K562 (cell line): ENCODE data around the gene PHLDB1. TPM values are rescaled to one million over a fixed set of nuclear protein-coding genes. Genes with fewer than 3 reads are reported as not detected.
"Not testable (repeated sequence)": the region's sequence is repeated elsewhere in the genome, so short reads cannot be mapped to it uniquely, and the experiment has no call there.

Experiments
- ATAC-seq: fragments of 200-7000 bp; cut with Tn5 transposase; 3 replicates; pipeline ENCODE4 v1.9.1; 2020; ENCODE audit warnings: moderate library complexity
- BruUV-seq: library from RNA; stranded (reverse); fragments of 400-500 nt; replicated peaks from 2 replicates; lab custom pipeline; 2021; lab: Mats Ljungman, UMichigan
- CTCF ChIA-PET: fragments of 300-600 bp; formaldehyde crosslinking; extraction: SDS; loops from one replicate; lab custom pipeline; 2021; ENCODE audit warnings: low intra/inter-chr PET ratio; lab: Yijun Ruan, JAX
- POLR2A ChIA-PET: fragments of 300-600, 350-650 bp; sonication (Branson Sonifier 250); formaldehyde crosslinking; extraction: SDS; loops from one replicate; lab custom pipeline; 2021; ENCODE audit warnings: antibody characterized with exemption, inconsistent platforms; lab: Yijun Ruan, JAX
- DNase-seq, 4 experiments: peaks; one replicate each; pipeline versions ENCODE4 v3.0.0 to v3.0.0-alpha.2; 2011 to 2018; ENCODE audit warnings: low spot score in 3 of 4, mixed read lengths in 3 of 4; ENCODE audit errors: extremely low read depth in 1 of 4
- FAIRE-seq: peaks from 2 replicates; lab custom pipeline; 2011; peaks lifted over from hg19 to GRCh38; lab: Jason Lieb, UNC
- H2AFZ ChIP-seq: 2 replicates; pipeline ENCODE4 v1.6.0; 2011; ENCODE audit warnings: low read depth, low read length, control low read depth, inconsistent platforms
- H3K27ac ChIP-seq: fragments of 200-600 bp; 3 replicates; pipeline ENCODE4 v1.8.0; 2011; ENCODE audit warnings: low read depth, mild to moderate bottlenecking, control low read depth, inconsistent platforms, low read length, moderate library complexity, mixed read lengths; ENCODE audit errors: extremely low read depth
- H3K27me3 ChIP-seq, 2 experiments: fragments of 300-600 bp in 1 of 2; 2 replicates in 1 of 2; 3 replicates in 1 of 2; pipeline versions ENCODE4 v1.6.0 to v1.8.0; 2011; ENCODE audit warnings: inconsistent platforms in 2 of 2, low read length in 2 of 2, mild to moderate bottlenecking in 1 of 2, mixed read lengths in 1 of 2, moderate library complexity in 1 of 2; ENCODE audit not compliant: control insufficient read depth in 2 of 2, insufficient read depth in 2 of 2
- H3K36me3 ChIP-seq: fragments of 300-600 bp; 3 replicates; pipeline ENCODE4 v1.8.0; 2011; ENCODE audit warnings: mild to moderate bottlenecking, low read length, inconsistent platforms; ENCODE audit not compliant: control insufficient read depth, insufficient read depth
- H3K4me1 ChIP-seq, 2 experiments: fragments of 200-600 bp in 1 of 2; replicated peaks in 1 of 2; 2 replicates in 1 of 2; 3 replicates in 1 of 2; pipeline versions ENCODE4 v1.5.1 to v1.8.0; 2011; ENCODE audit warnings: inconsistent platforms in 2 of 2, low read length in 2 of 2, mild to moderate bottlenecking in 1 of 2, mixed read lengths in 1 of 2, moderate library complexity in 1 of 2; ENCODE audit not compliant: control insufficient read depth in 2 of 2, insufficient read depth in 2 of 2
- H3K4me2 ChIP-seq: 2 replicates; pipeline ENCODE4 v1.6.1; 2011; ENCODE audit warnings: low read length, control low read depth, inconsistent platforms, mixed read lengths; ENCODE audit not compliant: insufficient read depth
- H3K4me3 ChIP-seq: fragments of 200-600 bp; sonication (generic), shearing (Covaris generic); 2 replicates; pipeline ENCODE4 v1.5.1; 2016; ENCODE audit warnings: control low read depth, inconsistent platforms
- H3K79me2 ChIP-seq: fragments of 200-600 bp; 3 replicates; pipeline ENCODE4 v1.8.0; 2011; ENCODE audit warnings: low read length, inconsistent platforms; ENCODE audit not compliant: control insufficient read depth, insufficient read depth
- H3K9ac ChIP-seq, 2 experiments: 2 replicates each; pipeline versions ENCODE4 v1.6.0 to v1.6.1; 2011; ENCODE audit warnings: low read depth in 2 of 2, low read length in 2 of 2, control low read depth in 1 of 2, inconsistent platforms in 1 of 2, mild to moderate bottlenecking in 1 of 2, mixed read lengths in 1 of 2; ENCODE audit not compliant: insufficient read depth in 1 of 2
- H3K9me1 ChIP-seq: one replicate; pipeline ENCODE4 v1.6.0; 2011; ENCODE audit warnings: inconsistent platforms, mild to moderate bottlenecking, low read length, moderate library complexity; ENCODE audit not compliant: control insufficient read depth, insufficient read depth
- H3K9me3 ChIP-seq: replicated peaks from 2 replicates; pipeline ENCODE4 v1.5.1; 2011; ENCODE audit warnings: low read depth, low read length, inconsistent platforms; ENCODE audit not compliant: control insufficient read depth, insufficient read depth
- H4K20me1 ChIP-seq: replicated peaks from 2 replicates; pipeline ENCODE4 v1.6.1; 2011; ENCODE audit warnings: low read length, inconsistent platforms, mixed read lengths; ENCODE audit not compliant: control insufficient read depth, insufficient read depth
- CC2D1A ChIP-seq: fragments of 450-650 bp; IDR thresholded peaks from 2 replicates; pipeline ENCODE4 v1.6.1; 2017; ENCODE audit warnings: mild to moderate bottlenecking
- MBD2 ChIP-seq: sonication (generic); IDR thresholded peaks from 2 replicates; pipeline ENCODE4 v1.6.1; 2016; ENCODE audit warnings: low read depth, borderline replicate concordance
- MEIS2 ChIP-seq: fragments of 450-650 bp; IDR thresholded peaks from 2 replicates; pipeline ENCODE4 v1.6.1; 2014; ENCODE audit warnings: mild to moderate bottlenecking; ENCODE audit not compliant: partially characterized antibody
- MTA3 ChIP-seq: fragments of 450-650 bp; formaldehyde crosslinking; IDR thresholded peaks from 2 replicates; pipeline ENCODE4 v1.6.1; 2017; ENCODE audit warnings: mild to moderate bottlenecking, borderline replicate concordance
- NFYB ChIP-seq: IDR thresholded peaks from 2 replicates; pipeline ENCODE4 v1.6.1; 2011; ENCODE audit warnings: mild to moderate bottlenecking, moderate library complexity; ENCODE audit not compliant: insufficient read length; ENCODE audit errors: extremely low read depth
- POLR2A ChIP-seq: fragments of 450-650 bp; conservative IDR thresholded peaks from 2 replicates; pipeline ENCODE4 v1.6.1; 2016
- POLR2B ChIP-seq: fragments of 450-650 bp; IDR thresholded peaks from 2 replicates; pipeline ENCODE4 v1.6.1; 2018; ENCODE audit warnings: low read depth; ENCODE audit not compliant: partially characterized antibody
- POLR2G ChIP-seq: fragments of 200-400 bp; formaldehyde crosslinking; IDR thresholded peaks from 2 replicates; pipeline ENCODE4 v1.6.1; 2017; ENCODE audit warnings: low read depth, mild to moderate bottlenecking, antibody characterized with exemption, low read length, moderate library complexity
- RBFOX2 ChIP-seq: fragments of 200-400 bp; formaldehyde crosslinking; IDR thresholded peaks from 2 replicates; pipeline ENCODE4 v1.6.1; 2017; ENCODE audit warnings: low read depth, mild to moderate bottlenecking, low read length, moderate library complexity
- SREBF1 ChIP-seq: fragments of 150-350 bp; IDR thresholded peaks from 2 replicates; pipeline ENCODE4 v1.6.1; 2014; ENCODE audit warnings: antibody characterized with exemption, low read depth, low read length, borderline replicate concordance
- SUPT5H ChIP-seq: fragments of 450-650 bp; IDR thresholded peaks from 2 replicates; pipeline ENCODE4 v1.6.1; 2016
- TBP ChIP-seq: optimal IDR thresholded peaks from 2 replicates; pipeline ENCODE3; 2011; ENCODE audit warnings: low read depth, low read length, improper control_type of control experiment
- WGBS: fragments of 100-300 bp; shearing (Covaris generic); methylation state at CpG from one replicate; pipeline ENCODE4 v1.1.6; 2016; ENCODE audit warnings: low coverage, mixed read lengths; ENCODE audit not compliant: insufficient coverage; ENCODE audit errors: missing lambda C conversion rate; 5-methylcytosine and 5-hydroxymethylcytosine counted together
- in situ Hi-C: fragments of 300-500 bp; cut with MboI; formaldehyde crosslinking; loops from 4 replicates; pipeline ENCODE4 v1.15.0; 2018; ENCODE audit warnings: inconsistent platforms, mixed read lengths
- intact Hi-C: fragments of 100-400 bp; cut with micrococcal nuclease; formaldehyde crosslinking; loops from 2 replicates; pipeline ENCODE4 v1.14.2; 2022
- polyA plus RNA-seq, 8 experiments: library from polyadenylated mRNA; depleted of rRNA in 4 of 8; stranded (reverse) in 5 of 8; unstranded in 3 of 8; fragments of >200 nt; fragmentation: Nextera tagmentation in 2 of 8; fragmentation: Illumina TruSeq in 1 of 8; extraction: Ambion mirVana in 2 of 8; extraction: Trizol in 1 of 8; gene quantifications; 2 replicates each; pipeline versions ENCODE4 v1.2.1 to v1.2.3, GENCODE V29; 2011 to 2014; ENCODE audit warnings: inconsistent platforms in 1 of 8, missing spikeins in 1 of 8
- total RNA-seq, 7 experiments: library from RNA; depleted of rRNA in 6 of 7; stranded (reverse); fragments of >200 nt in 6 of 7; fragmentation: Illumina TruSeq in 2 of 7; extraction: Trizol in 2 of 7; gene quantifications; 2 replicates each; pipeline versions ENCODE4 v1.2.1 to v1.2.3, GENCODE V29; 2011 to 2021; ENCODE audit warnings: low replicate concordance in 1 of 7

The PHLDB1 gene
- total and polyA plus RNA-seq, 9 of the 15 experiments (the other 6 are each of a cell fraction or from before 2014, with no cell fraction given) = 2.0 to 28.7 (median 16.2) TPM

GRCh38 chr11:118688339-118688738, 80.9 kb downstream of the PHLDB1 start:
- 58% methylated on average over 10 of the region's 10 CpGs for WGBS
- in situ Hi-C loops, CTCF ChIA-PET, H3K27me3 ChIP-seq, H3K79me2 ChIP-seq, H3K36me3 ChIP-seq, H3K4me3 ChIP-seq, FAIRE-seq, intact Hi-C loops, H4K20me1 ChIP-seq, ATAC-seq, H3K9me1 ChIP-seq, H3K9me3 ChIP-seq, H3K9ac ChIP-seq, BruUV-seq, H3K4me2 ChIP-seq, H3K27ac ChIP-seq: not testable (repeated sequence)
- Histone ChIP-seq H2AFZ (0 out of 2 replicates have a peak overlapping the region, but pooled peaks have one; percentile 24), H3K4me1 (peaks cover 0 to 34% of the 10 kb centered on the region in 2 experiments; a peak in 3 of 5 replicates)
- POLR2A ChIA-PET = interaction anchor here (0.6 to 1.3 kb wide), 2 partner anchors 10 to 16 kb away, joined by 3 to 5 read pairs; no protein-coding TSS in a partner anchor
- TF ChIP-seq MTA3 = peak; percentile 72
- TF ChIP-seq SUPT5H = peak; percentile 69
- TF ChIP-seq POLR2A = peak; percentile 88
- peak; percentile 50 for TF ChIP-seq TBP
- peak; percentile 71 for TF ChIP-seq POLR2B
- peak; percentile 71; the same call in 1 of the 2 replicates for TF ChIP-seq SREBF1
- TF ChIP-seq RBFOX2 = peak; percentile 48; the same call in 1 of the 2 replicates
- peak; percentile 75 for TF ChIP-seq NFYB
- TF ChIP-seq MEIS2 = peak; percentile 30
- 0 out of 2 replicates have a peak, but pooled peaks have one; percentile 15 for TF ChIP-seq CC2D1A
- TF ChIP-seq MBD2 = 0 out of 2 replicates have a peak, but pooled peaks have one; percentile 18
- peak; percentile 38; the same call in 1 of the 2 replicates for TF ChIP-seq POLR2G
- DNase-seq = peak in 1 of 4 experiments; percentile 31
